ENCODE measurements around the gene TSPOAP1. TPM values are rescaled to one million over a fixed set of nuclear protein-coding genes. Genes with fewer than 3 reads are reported as not detected.

TSPOAP1 gene
- total RNA-seq, 1 experiment from 2014 or later, result 10.9 TPM

DNA sequence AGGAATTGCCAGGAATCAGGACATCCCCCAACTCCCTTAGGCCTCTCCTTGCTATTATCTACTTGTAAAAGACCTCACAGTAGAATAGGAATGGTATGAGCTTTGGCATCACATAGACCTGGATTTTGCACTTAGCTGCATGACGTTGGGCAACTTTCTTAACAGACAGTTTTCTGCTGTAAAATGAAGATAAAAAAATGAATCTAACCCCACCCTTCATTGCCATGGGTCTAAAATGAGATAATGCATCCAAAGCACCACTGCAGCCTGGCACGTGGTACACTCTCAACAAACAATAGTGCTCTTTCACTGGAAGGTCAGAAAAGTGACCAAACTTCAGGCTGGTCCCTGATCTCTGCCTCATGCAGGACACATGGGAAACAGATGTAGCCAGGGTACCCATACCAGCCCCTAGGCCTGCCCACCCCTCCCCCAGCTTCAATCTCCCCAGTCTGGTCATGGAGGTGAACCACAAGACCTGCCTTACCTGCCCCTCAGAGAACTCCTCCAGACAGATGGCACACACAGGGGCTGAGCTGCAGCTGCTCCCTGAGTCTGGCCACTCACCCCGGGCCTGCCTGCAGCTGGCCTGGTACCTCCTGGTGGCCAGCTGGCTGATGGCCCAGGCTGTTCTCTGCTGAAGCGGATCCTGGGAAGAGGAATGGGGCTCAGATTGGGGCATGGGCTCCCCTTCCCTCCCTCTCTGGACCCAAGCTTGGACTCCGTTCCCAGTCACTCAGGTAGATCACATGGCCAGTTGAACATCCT lies 31.9 kb upstream of the TSPOAP1 start:
- Mint-ChIP-seq H3K4me3 (no peak overlapping the region), H3K4me1 (peaks cover 11% of the 10 kb centered on the region), H3K27me3 (ENCODE audit: low read depth) (0 out of 2 replicates have a peak, but pooled peaks cover 3% of the 10 kb centered on the region), H3K36me3 (no peaks in the 10 kb centered on the region), H3K9me3 (no peaks in the 10 kb centered on the region), H3K27ac (no peak overlapping the region)
- ChIA-PET POLR2A (interaction anchor here (0.6 kb wide), 1 partner anchor 298 kb away, joined by 3 read pairs; no protein-coding TSS in a partner anchor), CTCF (interaction anchor here (1.0 to 2.4 kb wide), 2 partner anchors 52 to 57 kb away, joined by 5 to 13 read pairs; partner anchors contain the start of gene RNF43)
- TF ChIP-seq ZNF416 (CRISPR knock-in tag; IDR thresholded peaks at IDR 0.05) (no peak), ZNF317 (CRISPR knock-in tag; IDR thresholded peaks at IDR 0.05; ENCODE audit: borderline replicate concordance, low read depth) (no peak), SMAD4 (CRISPR knock-in tag; IDR thresholded peaks at IDR 0.05) (no peak), MXD4 (CRISPR knock-in tag; IDR thresholded peaks at IDR 0.05; ENCODE audit: borderline replicate concordance) (no peak)
- TF ChIP-seq, protein P1, sequence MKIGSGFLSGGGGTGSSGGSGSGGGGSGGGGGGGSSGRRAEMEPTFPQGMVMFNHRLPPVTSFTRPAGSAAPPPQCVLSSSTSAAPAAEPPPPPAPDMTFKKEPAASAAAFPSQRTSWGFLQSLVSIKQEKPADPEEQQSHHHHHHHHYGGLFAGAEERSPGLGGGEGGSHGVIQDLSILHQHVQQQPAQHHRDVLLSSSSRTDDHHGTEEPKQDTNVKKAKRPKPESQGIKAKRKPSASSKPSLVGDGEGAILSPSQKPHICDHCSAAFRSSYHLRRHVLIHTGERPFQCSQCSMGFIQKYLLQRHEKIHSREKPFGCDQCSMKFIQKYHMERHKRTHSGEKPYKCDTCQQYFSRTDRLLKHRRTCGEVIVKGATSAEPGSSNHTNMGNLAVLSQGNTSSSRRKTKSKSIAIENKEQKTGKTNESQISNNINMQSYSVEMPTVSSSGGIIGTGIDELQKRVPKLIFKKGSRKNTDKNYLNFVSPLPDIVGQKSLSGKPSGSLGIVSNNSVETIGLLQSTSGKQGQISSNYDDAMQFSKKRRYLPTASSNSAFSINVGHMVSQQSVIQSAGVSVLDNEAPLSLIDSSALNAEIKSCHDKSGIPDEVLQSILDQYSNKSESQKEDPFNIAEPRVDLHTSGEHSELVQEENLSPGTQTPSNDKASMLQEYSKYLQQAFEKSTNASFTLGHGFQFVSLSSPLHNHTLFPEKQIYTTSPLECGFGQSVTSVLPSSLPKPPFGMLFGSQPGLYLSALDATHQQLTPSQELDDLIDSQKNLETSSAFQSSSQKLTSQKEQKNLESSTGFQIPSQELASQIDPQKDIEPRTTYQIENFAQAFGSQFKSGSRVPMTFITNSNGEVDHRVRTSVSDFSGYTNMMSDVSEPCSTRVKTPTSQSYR (CRISPR knock-in tag; IDR thresholded peaks at IDR 0.05), result no peak
- TF ChIP-seq, protein P2, sequence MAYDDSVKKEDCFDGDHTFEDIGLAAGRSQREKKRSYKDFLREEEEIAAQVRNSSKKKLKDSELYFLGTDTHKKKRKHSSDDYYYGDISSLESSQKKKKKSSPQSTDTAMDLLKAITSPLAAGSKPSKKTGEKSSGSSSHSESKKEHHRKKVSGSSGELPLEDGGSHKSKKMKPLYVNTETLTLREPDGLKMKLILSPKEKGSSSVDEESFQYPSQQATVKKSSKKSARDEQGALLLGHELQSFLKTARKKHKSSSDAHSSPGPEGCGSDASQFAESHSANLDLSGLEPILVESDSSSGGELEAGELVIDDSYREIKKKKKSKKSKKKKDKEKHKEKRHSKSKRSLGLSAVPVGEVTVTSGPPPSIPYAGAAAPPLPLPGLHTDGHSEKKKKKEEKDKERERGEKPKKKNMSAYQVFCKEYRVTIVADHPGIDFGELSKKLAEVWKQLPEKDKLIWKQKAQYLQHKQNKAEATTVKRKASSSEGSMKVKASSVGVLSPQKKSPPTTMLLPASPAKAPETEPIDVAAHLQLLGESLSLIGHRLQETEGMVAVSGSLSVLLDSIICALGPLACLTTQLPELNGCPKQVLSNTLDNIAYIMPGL (CRISPR knock-in tag; IDR thresholded peaks at IDR 0.05), result no peak
- DNase-seq (ENCODE audit: low spot score), result no peak
- no peak for ATAC-seq

DNA sequence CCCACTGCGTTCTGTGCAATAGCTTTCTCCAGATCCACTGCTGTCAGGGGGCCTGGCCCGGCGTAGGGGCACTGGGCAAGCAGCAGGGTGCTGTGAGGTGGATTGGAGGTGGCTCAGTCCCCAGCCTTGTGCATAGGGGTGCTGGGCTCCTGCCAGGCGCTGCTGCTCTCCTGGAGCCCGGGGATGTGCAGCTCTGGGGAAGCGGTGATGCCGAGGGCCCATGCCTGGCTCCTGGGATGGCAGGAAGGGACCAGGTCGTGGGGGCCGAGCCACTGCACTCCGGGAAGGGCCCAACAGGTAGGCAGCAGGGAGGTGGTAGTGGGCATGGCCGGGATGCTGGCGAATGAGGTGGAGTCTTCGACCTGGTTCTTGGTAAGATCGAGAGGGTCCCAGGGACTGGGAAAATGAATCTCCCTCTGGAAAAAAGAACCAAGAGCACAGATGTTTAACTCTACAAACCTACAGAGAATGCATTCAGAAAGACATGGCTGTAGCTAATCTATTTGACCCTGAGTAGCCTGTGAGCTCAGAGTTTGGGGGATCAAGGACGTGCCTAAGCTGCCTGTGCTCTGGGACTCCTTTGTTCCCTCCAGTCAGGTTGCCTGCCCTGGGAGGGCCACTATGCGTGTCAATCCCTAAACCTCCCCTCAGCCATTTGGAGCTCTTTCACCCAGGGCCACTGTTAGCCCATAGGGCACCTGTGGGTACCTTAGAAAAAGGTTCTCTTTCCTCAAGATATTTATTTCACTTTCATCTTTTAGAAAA lies 30.0 kb upstream of the TSPOAP1 start:
- peaks cover 11% of the 10 kb centered on the region for H3K4me1 Mint-ChIP-seq
- TF ChIP-seq, protein P3, sequence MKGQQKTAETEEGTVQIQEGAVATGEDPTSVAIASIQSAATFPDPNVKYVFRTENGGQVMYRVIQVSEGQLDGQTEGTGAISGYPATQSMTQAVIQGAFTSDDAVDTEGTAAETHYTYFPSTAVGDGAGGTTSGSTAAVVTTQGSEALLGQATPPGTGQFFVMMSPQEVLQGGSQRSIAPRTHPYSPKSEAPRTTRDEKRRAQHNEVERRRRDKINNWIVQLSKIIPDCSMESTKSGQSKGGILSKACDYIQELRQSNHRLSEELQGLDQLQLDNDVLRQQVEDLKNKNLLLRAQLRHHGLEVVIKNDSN (CRISPR knock-in tag; IDR thresholded peaks at IDR 0.05), result no peak
- no peak for TF ChIP-seq EMX1 (CRISPR knock-in tag; IDR thresholded peaks at IDR 0.05)
- ATAC-seq, result 0 out of 2 replicates have a peak, but pooled peaks have one; percentile 30
- H3K27me3 Mint-ChIP-seq (ENCODE audit: low read depth), result 0 out of 2 replicates have a peak, but pooled peaks cover 3% of the 10 kb centered on the region
- H3K27ac Mint-ChIP-seq, result no peak overlapping the region
- ChIA-PET CTCF (interaction anchor here (1.2 to 2.4 kb wide), 3 partner anchors 41 to 74 kb away, joined by 3 to 13 read pairs (median 4); partner anchors contain the start of gene RNF43), POLR2A (no interaction called here)
- no peak for DNase-seq (ENCODE audit: low spot score)
- no peaks in the 10 kb centered on the region for H3K36me3 Mint-ChIP-seq
- H3K4me3 Mint-ChIP-seq, result no peak overlapping the region
- H3K9me3 Mint-ChIP-seq, result no peaks in the 10 kb centered on the region

DNA sequence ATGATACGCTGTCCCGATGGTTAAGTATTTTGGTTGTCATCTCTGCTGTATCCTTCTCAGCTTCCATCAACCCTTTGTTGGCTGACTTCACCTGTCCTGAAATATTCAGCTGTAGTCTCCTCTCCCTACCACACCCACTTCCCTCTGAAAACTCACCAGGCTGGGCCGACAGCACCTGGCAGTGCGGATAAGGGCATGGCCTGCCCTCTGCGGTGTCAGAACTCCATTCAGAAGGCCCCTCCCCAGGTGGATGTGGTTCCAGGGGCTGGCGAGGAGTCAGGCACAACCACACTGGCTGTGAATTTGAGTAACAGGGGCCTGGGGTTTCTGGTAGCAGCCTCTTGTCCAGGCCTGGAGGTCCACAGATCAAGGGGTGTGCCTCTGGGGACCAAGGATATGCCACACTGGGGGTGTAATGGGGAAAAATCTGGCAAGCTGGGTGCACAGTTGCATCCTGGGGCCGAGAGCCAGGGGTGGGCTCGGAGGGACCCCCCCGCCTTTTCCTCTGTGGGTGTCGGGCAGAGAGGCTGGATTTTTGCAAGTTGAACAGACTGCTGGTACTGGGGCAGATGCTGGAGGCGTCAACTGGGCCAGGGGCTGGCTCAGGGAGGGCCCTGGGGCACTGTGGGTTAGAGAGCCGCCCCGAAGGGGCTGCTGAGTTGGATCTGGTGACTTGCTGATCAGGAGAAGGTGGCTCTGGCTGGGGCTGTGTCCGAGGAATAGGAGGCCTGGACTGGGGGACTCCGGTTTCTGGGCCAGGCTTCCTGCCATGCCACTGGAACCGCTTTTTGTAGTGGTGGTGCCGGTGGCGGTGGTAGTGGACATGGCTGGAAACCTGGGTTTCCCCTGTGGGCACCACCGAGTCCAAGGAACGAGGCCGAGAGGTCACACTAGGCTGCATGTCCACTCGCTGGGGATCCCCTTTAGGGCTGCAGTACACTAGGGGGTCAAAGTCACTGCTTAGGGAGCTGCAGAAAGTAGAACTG lies 29.0 kb upstream of the TSPOAP1 start:
- H3K9me3 Mint-ChIP-seq, result no peaks in the 10 kb centered on the region
- DNase-seq (ENCODE audit: low spot score) (no peak), ATAC-seq (no peak)
- H3K4me1 Mint-ChIP-seq, result peaks cover 18% of the 10 kb centered on the region
- TF ChIP-seq, protein P4, sequence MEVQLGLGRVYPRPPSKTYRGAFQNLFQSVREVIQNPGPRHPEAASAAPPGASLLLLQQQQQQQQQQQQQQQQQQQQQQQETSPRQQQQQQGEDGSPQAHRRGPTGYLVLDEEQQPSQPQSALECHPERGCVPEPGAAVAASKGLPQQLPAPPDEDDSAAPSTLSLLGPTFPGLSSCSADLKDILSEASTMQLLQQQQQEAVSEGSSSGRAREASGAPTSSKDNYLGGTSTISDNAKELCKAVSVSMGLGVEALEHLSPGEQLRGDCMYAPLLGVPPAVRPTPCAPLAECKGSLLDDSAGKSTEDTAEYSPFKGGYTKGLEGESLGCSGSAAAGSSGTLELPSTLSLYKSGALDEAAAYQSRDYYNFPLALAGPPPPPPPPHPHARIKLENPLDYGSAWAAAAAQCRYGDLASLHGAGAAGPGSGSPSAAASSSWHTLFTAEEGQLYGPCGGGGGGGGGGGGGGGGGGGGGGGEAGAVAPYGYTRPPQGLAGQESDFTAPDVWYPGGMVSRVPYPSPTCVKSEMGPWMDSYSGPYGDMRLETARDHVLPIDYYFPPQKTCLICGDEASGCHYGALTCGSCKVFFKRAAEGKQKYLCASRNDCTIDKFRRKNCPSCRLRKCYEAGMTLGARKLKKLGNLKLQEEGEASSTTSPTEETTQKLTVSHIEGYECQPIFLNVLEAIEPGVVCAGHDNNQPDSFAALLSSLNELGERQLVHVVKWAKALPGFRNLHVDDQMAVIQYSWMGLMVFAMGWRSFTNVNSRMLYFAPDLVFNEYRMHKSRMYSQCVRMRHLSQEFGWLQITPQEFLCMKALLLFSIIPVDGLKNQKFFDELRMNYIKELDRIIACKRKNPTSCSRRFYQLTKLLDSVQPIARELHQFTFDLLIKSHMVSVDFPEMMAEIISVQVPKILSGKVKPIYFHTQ (CRISPR knock-in tag; IDR thresholded peaks at IDR 0.05), result no peak
- TF ChIP-seq HMGA2 (CRISPR knock-in tag; IDR thresholded peaks at IDR 0.05), result no peak
- no peak for TF ChIP-seq GTF2I (CRISPR knock-in tag; conservative IDR thresholded peaks at IDR 0.05)
- no peak for TF ChIP-seq MXD4 (CRISPR knock-in tag; IDR thresholded peaks at IDR 0.05; ENCODE audit: borderline replicate concordance)
- TF ChIP-seq, protein P5, sequence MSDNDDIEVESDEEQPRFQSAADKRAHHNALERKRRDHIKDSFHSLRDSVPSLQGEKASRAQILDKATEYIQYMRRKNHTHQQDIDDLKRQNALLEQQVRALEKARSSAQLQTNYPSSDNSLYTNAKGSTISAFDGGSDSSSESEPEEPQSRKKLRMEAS (CRISPR knock-in tag; IDR thresholded peaks at IDR 0.05), result no peak
- TF ChIP-seq, protein P2 (CRISPR knock-in tag; IDR thresholded peaks at IDR 0.05), result no peak
- TF ChIP-seq NFYB (CRISPR knock-in tag; conservative IDR thresholded peaks at IDR 0.05; ENCODE audit: low read depth), result no peak
- H3K36me3 Mint-ChIP-seq, result no peaks in the 10 kb centered on the region
- H3K27ac Mint-ChIP-seq, result no peak overlapping the region
- no peaks in the 10 kb centered on the region for H3K27me3 Mint-ChIP-seq (ENCODE audit: low read depth)
- ChIA-PET POLR2A (interaction anchor here (0.7 kb wide), 1 partner anchor 73 kb away, joined by 4 read pairs; no protein-coding TSS in a partner anchor), CTCF (interaction anchor here (0.8 to 2.1 kb wide), 3 partner anchors 21 to 60 kb away, joined by 5 to 8 read pairs (median 5); partner anchors contain the start of gene RNF43)
- no peak overlapping the region for H3K4me3 Mint-ChIP-seq

Measured in WTC11 (cell line).